Gastrocnemius medialis (tissue), 4 donors: ENCODE measurements around the gene UGT2B7.

Source experiments
- CTCF ChIP-seq, 5 experiments: fragments of 450-650 bp in 3 of 5; fragments of 200-600 bp in 2 of 5; sonication (generic) in 2 of 5; IDR thresholded peaks in 4 of 5; conservative IDR thresholded peaks in 1 of 5; 1 replicate in 4 of 5; 2 replicates in 1 of 5; pipeline ENCODE4 v1.5.1; 2016 to 2019; ENCODE audit warnings: antibody characterized with exemption in 5 of 5, mild to moderate bottlenecking in 3 of 5, moderate library complexity in 3 of 5
- POLR2A ChIP-seq, 2 donors: fragments of 450-650 bp; IDR thresholded peaks; one replicate each; pipeline ENCODE4 v1.6.1; 2017; ENCODE audit warnings: antibody characterized with exemption in 2 of 2, mild to moderate bottlenecking in 2 of 2, moderate library complexity in 2 of 2

GRCh38 chr4:69058410-69059059, 37.7 kb upstream of the UGT2B7 start:
- TF ChIP-seq CTCF (IDR thresholded peaks at IDR 0.05 in 4 of 5, conservative IDR thresholded peaks at IDR 0.05 in 1 of 5) (no peak), POLR2A (IDR thresholded peaks at IDR 0.05) (no peak)
